ENCODE measurements around the gene RIC3. TPM values are rescaled to one million over a fixed set of nuclear protein-coding genes. Genes with fewer than 3 reads are reported as not detected.

RIC3 gene
- total RNA-seq, 2 donors from 2014 or later, result 23.5 to 25.3 TPM

- peak; percentile 48 for DNase-seq
- Histone ChIP-seq H3K4me3 (ENCODE audit: low read length) (no peak overlapping the region), H3K27me3 (ENCODE audit: control insufficient read depth, insufficient read depth, low read length, poor library complexity, severe bottlenecking) (no peaks in the 10 kb centered on the region), H3K36me3 (ENCODE audit: control insufficient read depth, insufficient read depth, low read length) (no peaks in the 10 kb centered on the region), H3K4me1 (ENCODE audit: control insufficient read depth, insufficient read depth, low read length) (peaks cover 11% of the 10 kb centered on the region), H3K9ac (ENCODE audit: extremely low read depth, low read length, poor library complexity, severe bottlenecking) (no peak overlapping the region), H3K9me3 (ENCODE audit: control insufficient read depth, low read length) (no peaks in the 10 kb centered on the region), H3K27ac (ENCODE audit: low read depth, low read length) (no peak overlapping the region)
- peaks cover 12% of the 10 kb centered on the region for H3K27me3 Mint-ChIP-seq (ENCODE audit: insufficient read depth)
- no peaks in the 10 kb centered on the region for H3K36me3 Mint-ChIP-seq (ENCODE audit: low read depth)
- no peak overlapping the region for H3K27ac Mint-ChIP-seq
- H3K4me3 Mint-ChIP-seq, result no peak overlapping the region
- peaks cover 14% of the 10 kb centered on the region for H3K4me1 Mint-ChIP-seq
- TF ChIP-seq CTCF (conservative IDR thresholded peaks at IDR 0.05), result no peak
- no peaks in the 10 kb centered on the region for H3K9me3 Mint-ChIP-seq
- WGBS, 2 experiments (ENCODE audit: insufficient coverage in 1 of 2, insufficient read length in 1 of 2), result 92 to 98% methylated on average over 4 of the region's 4 CpGs
These were observed 101.3 kb downstream of the RIC3 start for GRCh38 chr11:8067567-8067928.

- DNase-seq, result peak; percentile 56
- Mint-ChIP-seq H3K4me3 (no peak overlapping the region), H3K27ac (no peak overlapping the region), H3K27me3 (ENCODE audit: insufficient read depth) (peaks cover 12% of the 10 kb centered on the region), H3K9me3 (no peaks in the 10 kb centered on the region), H3K4me1 (peaks cover 9% of the 10 kb centered on the region), H3K36me3 (ENCODE audit: low read depth) (no peaks in the 10 kb centered on the region)
- Histone ChIP-seq H3K36me3 (ENCODE audit: control insufficient read depth, insufficient read depth, low read length) (no peaks in the 10 kb centered on the region), H3K9ac (ENCODE audit: extremely low read depth, low read length, poor library complexity, severe bottlenecking) (no peak overlapping the region), H3K4me3 (ENCODE audit: low read length) (no peak overlapping the region), H3K27me3 (ENCODE audit: control insufficient read depth, insufficient read depth, low read length, poor library complexity, severe bottlenecking) (no peaks in the 10 kb centered on the region), H3K4me1 (ENCODE audit: control insufficient read depth, insufficient read depth, low read length) (peaks cover 8% of the 10 kb centered on the region), H3K9me3 (ENCODE audit: control insufficient read depth, low read length) (no peaks in the 10 kb centered on the region), H3K27ac (ENCODE audit: low read depth, low read length) (no peak overlapping the region)
- WGBS, 2 experiments (ENCODE audit: insufficient coverage in 1 of 2, insufficient read length in 1 of 2), result 76 to 83% methylated on average over 7 to 10 of the region's 10 CpGs
- TF ChIP-seq CTCF (conservative IDR thresholded peaks at IDR 0.05), result no peak
These were observed 101.8 kb downstream of the RIC3 start for GRCh38 chr11:8066911-8067455.

GRCh38 chr11:8066036-8066910, 102.6 kb downstream of the RIC3 start:
- WGBS, 2 experiments (ENCODE audit: insufficient coverage in 1 of 2, insufficient read length in 1 of 2), result 89 to 90% methylated on average over 12 to 17 of the region's 17 CpGs
- DNase-seq, result peak; percentile 50
- H3K4me1 Mint-ChIP-seq, result peaks cover 13% of the 10 kb centered on the region

More at GRCh38 chr11:8066036-8066910, 102.6 kb downstream of the RIC3 start:
- Mint-ChIP-seq H3K4me3 (no peak overlapping the region), H3K9me3 (no peaks in the 10 kb centered on the region), H3K27ac (no peak overlapping the region), H3K27me3 (ENCODE audit: insufficient read depth) (peaks cover 9% of the 10 kb centered on the region), H3K36me3 (ENCODE audit: low read depth) (no peaks in the 10 kb centered on the region)
- TF ChIP-seq CTCF (conservative IDR thresholded peaks at IDR 0.05), result no peak
- Histone ChIP-seq H3K36me3 (ENCODE audit: control insufficient read depth, insufficient read depth, low read length) (no peaks in the 10 kb centered on the region), H3K4me1 (ENCODE audit: control insufficient read depth, insufficient read depth, low read length) (peaks cover 7% of the 10 kb centered on the region), H3K27ac (ENCODE audit: low read depth, low read length) (no peak overlapping the region), H3K4me3 (ENCODE audit: low read length) (no peak overlapping the region), H3K27me3 (ENCODE audit: control insufficient read depth, insufficient read depth, low read length, poor library complexity, severe bottlenecking) (no peaks in the 10 kb centered on the region), H3K9ac (ENCODE audit: extremely low read depth, low read length, poor library complexity, severe bottlenecking) (no peak overlapping the region), H3K9me3 (ENCODE audit: control insufficient read depth, low read length) (no peaks in the 10 kb centered on the region)
